ENCODE data around the gene IVL.

The IVL gene

DNA sequence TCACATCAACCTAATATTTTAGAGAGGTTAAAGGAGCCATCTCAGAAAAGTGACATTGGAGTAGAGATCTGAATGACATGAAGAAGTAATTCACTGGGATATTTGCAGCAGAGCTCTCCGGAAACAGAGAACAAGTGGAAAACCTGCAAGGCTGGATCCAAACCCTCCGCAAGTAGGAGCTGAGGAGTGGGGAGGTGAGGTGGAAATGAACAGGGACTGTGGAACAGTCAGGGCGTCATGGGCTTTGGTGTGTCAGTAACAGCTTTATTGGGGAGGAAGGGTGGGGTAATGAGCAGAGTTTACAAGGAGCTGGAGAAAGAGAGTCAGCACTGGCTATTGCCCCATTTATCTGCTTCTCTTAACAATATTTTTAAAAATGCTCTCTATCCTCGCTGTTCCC lies 9.3 kb upstream of the IVL start:
- DNase-seq (ENCODE audit: low spot score), result no peak

GRCh38 chr1:152899883-152900282 lies 8.5 kb upstream of the IVL start:
- DNase-seq (ENCODE audit: low spot score), result no peak

- no peak for DNase-seq (ENCODE audit: low spot score)
Observed at GRCh38 chr1:152901631-152902030, 6.7 kb upstream of the IVL start.

DNA sequence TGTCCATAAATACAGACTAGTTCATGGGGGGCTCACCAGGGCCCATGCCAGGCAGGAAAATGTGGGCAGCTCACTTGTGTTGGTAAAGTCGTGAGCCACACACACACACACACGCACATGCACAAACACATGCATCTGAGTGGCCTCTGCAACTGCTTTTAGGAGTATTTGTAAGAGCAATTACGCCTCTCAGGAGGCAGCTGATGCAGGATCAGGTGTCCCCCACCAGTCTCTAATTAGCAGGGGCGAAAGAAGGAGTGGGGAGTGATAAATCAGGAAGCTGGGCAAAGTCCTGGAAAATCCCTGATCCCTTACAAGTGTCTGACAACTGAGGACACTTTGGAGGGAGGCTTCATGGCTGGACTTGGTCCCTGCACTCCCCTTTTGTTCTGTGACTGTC lies 5.7 kb upstream of the IVL start:
- no peak for DNase-seq (ENCODE audit: low spot score)

GRCh38 chr1:152904688-152905440 lies 3.5 kb upstream of the IVL start:
- DNase-seq (ENCODE audit: low spot score), result no peak

DNA sequence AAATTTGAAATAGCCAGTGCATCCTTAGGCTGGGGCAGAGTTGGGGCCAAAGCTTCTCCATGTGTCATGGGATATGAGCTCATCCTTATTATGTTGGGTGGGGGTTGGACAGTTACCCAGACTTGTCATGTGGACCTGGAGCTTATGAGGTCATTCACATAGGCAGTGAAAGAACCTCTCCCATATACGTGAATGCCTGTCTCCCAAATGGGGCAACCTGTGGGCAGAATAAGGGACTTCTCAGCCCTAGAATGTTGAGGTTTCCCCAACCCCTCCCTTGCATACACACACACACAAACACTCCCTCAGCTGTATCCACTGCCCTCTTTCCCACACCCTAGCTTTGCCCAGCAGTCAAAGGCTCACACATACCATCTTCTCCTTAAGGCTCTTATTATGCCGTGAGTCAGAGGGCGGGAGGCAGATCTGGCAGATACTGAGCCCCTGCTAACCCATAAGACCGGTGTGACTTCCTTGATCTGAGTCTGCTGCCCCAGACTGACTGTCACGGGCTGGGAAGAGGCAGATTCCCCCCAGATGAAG lies 2.3 kb upstream of the IVL start:
- no peak for DNase-seq (ENCODE audit: low spot score)

DNA sequence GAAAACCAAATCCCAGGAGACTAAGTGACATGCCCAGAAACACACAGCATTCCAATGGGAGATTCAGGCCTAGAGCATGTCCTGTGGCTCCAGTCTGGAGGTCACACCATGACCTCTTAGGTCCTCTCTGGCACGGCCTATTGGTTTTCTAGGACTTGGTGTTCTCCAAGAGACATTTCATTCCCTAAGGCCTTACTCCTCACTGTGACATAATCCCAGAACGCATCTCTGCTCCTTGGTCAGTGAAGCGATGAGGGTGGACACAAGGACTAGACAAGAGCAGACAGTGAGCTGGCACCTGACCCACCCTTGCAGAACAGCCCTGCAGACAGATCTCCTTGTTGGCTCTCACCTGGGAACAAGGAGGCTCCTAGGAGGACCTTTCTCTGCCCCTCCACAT lies 860 bp downstream of the IVL start:
- no peak for DNase-seq (ENCODE audit: low spot score)

DNA sequence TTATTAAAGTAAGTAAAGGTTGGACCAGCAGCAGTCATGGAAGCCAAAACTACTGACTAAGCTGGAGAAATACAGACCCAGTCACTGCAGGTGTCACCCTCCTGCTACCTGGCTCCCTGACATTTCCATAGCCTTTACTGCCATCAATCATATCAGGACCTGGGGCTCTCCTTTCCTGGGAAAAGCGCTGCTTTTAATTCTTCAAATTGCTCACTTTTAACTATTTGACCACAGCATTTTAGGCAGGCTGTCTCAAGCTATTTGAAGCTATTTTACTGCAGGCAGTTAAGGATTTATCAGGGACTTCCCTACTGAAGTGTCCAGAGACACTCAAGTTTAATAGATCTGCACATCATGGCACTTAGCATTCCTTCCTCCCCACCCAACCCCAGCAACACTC lies 4.1 kb downstream of the IVL start:
- DNase-seq (ENCODE audit: low spot score), result no peak

GRCh38 chr1:152912900-152913299 lies 4.6 kb downstream of the IVL start:
- DNase-seq (ENCODE audit: low spot score), result no peak

DNA sequence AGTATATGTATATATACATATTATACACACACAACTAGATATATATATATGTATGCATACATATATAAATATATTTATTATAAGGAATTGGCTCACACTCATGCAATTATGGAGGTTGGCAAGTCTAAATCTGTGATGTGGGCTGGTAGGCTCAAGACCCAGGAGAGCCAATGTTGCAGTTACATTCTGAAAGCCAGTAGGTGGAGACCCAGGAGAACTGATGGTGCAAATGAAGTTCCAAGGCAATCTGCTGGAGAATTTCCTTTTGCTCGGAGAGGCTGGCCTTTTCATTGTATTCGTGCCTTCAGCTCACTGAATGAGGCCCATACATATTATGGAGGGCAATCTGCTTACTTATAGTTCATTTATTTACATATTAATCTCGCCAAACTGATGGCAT lies 9.4 kb downstream of the IVL start:
- DNase-seq (ENCODE audit: low spot score), result peak; percentile 22

- DNase-seq (ENCODE audit: low spot score), result no peak
Observed at GRCh38 chr1:152919071-152919470, 10.7 kb downstream of the IVL start.

DNA sequence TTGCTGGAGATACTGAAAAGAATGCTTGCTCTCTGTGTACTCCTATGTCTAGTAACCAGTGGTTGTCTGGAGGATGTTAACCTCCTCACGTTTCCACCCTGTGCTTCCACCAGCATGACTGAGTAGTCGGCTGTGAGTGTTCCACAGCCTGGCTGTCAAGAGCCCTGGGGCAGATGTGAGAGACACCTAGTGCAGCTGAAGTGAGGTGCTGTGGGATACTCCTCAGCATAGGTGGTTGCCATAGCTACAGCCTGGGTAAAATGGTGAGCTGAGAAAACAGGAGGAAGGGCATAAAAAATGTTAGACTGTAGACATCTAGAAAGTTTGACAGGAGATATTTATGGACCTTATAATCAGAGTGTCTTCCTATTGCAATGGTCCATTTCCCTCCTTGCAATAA lies 15.8 kb downstream of the IVL start:
- no peak for DNase-seq (ENCODE audit: low spot score)

DNA sequence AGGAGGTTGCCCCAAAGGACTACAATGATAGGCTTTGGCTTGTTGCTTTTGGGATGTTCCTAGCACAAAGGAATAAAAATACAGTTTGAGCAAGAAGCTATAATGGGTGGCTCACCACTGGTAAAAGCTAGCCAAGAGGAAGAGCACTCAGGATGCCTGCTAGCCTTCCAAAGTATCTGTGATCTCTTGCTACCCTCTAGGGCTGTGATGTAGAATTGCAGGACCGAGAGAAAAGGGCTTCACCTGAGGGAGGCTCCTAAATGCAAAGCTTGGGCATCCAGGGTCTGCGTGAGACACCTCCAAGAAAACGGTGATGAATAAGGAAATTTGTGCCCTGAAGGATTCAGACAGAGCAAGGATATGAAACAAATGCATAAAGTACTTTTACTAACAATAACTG lies 17.7 kb downstream of the IVL start:
- DNase-seq (ENCODE audit: low spot score), result peak; percentile 10

GRCh38 chr1:152928671-152929070 lies 20.3 kb downstream of the IVL start:
- no peak for DNase-seq (ENCODE audit: low spot score)

GRCh38 chr1:152932170-152932811 lies 23.9 kb downstream of the IVL start:
- no peak for DNase-seq (ENCODE audit: low spot score)

- DNase-seq (ENCODE audit: low spot score), result no peak
Observed at GRCh38 chr1:152933196-152933595, 24.9 kb downstream of the IVL start.

DNA sequence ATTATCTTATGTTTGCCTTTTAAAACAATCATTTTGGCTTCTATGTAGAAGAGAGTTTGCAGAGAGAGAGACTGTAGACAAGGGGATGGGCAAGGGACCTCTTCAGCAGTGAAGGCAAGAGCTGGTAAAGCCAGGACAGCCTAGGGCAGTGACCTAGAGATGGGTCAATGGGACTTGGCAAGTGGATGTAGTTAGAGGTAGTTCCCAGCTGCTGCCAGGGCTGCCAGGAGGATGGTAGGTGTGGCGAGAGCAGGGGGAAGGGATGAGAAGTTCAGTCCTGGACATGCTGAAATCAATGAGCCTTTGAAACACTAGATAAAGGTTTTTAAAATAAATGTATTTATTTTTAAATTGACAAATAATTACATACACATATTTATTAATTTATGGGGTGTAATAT lies 32.3 kb downstream of the IVL start:
- no peak for DNase-seq (ENCODE audit: low spot score)

- DNase-seq (ENCODE audit: low spot score), result no peak
Observed at GRCh38 chr1:152941037-152941711, 32.8 kb downstream of the IVL start.

- DNase-seq (ENCODE audit: low spot score), result no peak
Observed at GRCh38 chr1:152942161-152942560, 33.8 kb downstream of the IVL start.

DNA sequence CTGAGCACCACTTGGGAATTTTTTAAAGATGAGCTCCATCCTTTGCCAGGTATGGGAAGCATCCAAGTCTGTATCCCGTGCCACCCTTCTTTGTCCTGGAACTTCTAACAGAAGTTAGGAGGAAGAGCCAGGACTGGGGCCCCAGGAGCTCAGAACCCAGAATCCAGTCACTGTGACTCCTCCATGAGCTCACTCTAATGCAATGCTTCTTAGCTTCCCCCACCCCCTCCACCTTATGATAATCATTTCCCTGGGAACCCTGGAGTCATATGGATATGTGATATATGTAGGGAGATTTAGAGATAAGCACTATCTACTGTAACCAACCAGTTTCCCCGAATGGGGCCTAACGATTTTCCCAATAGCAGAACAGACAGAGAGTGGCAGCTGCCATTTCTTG lies 37.9 kb downstream of the IVL start:
- no peak for DNase-seq (ENCODE audit: low spot score)

GRCh38 chr1:152946651-152947256 lies 38.4 kb downstream of the IVL start, which contains the start of gene SPRR5:
Gene SPRR5, plus strand, starts transcription at chr1:152947206. Its CDS starts 1,349 bp downstream, at chr1:152948555.
- DNase-seq (ENCODE audit: low spot score), result no peak

DNA sequence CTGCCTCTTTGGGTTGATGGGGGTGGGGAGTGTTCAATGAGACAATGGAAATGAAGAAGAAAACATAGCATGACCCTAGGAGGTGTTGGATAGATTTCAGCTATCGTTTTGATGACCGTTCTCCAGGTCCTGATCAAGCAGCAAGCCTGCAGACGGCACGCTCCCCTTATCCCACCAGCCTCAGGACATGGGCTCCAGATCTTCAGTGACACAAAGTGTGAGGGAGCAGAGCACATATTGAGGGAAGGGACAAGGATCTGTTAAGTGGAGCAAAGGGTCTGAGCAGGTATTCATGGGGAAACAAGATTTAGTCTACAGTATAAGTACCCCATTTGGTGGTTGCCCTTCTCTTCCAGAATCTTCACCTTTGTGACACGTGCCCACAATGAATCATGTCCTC lies 43.4 kb downstream of the IVL start:
- no peak for DNase-seq (ENCODE audit: low spot score)

DNA sequence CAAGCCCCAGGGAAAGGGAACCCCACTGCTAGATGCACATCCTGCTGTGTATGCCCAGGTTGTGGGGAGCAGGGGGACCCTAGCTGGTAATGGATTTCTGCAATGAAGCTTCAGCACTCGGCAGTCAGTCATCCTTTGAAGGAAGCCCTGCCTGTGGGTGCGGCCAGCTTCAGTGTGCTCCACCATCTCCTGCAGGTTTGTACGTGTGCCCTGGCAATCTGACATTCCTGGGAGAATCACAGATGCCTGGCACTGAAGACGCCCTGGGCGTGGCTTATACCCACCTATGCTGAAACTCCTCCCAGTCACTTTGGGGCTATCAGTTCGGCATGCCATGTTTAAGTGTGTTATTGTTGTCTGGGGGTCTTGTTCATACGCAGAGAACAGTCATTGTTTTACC lies 45.4 kb downstream of the IVL start:
- no peak for DNase-seq (ENCODE audit: low spot score)
